ENCODE results near the gene KLHDC7A.

Gene KLHDC7A

GRCh38 chr1:18484721-18485120, 4.0 kb downstream of the KLHDC7A start:
- DNase-seq, result no peak
- Mint-ChIP-seq H3K27me3 (peaks cover 33% of the 10 kb centered on the region), H3K9me3 (peaks cover 0 to 5% of the 10 kb centered on the region in 2 donors)

GRCh38 chr1:18485227-18485626, 4.5 kb downstream of the KLHDC7A start:
- DNase-seq (no peak), ATAC-seq (no peak)
- H3K9me3 Mint-ChIP-seq, result peaks cover 0 to 7% of the 10 kb centered on the region in 2 donors
- no peak overlapping the region for H3K27ac Mint-ChIP-seq
- no peaks in the 10 kb centered on the region for H3K4me1 Mint-ChIP-seq
- no peak overlapping the region for H3K4me3 Mint-ChIP-seq
- peaks cover 38% of the 10 kb centered on the region for H3K27me3 Mint-ChIP-seq

More at GRCh38 chr1:18484721-18485120, 4.0 kb downstream of the KLHDC7A start:
- H3K4me3 Mint-ChIP-seq, result no peak overlapping the region
- H3K27ac Mint-ChIP-seq, result no peak overlapping the region
- no peak for ATAC-seq
- H3K4me1 Mint-ChIP-seq, result peaks cover 4% of the 10 kb centered on the region

DNA sequence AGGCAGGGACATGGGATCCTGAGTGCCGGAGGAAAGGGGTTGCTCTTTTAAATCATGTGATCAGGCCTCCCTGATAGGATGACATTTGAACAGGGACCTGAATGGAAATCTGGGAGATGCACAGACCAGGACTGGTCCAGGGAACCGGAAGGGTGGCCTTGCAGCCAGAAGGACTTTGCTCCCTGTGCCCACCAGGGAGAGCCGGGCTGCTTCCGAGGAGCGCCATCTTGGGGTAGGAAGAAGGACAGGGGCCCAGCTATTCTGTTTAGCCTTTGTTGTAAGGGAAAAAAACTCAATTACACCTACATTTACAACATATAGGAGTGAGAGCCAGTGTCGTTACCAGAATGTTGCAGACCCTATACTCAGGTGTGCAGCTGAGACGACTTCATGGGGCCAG, 5.5 kb downstream of the KLHDC7A start:
- DNase-seq (no peak), ATAC-seq (no peak)
- no peak overlapping the region for H3K4me3 Mint-ChIP-seq
- peaks cover 47% of the 10 kb centered on the region for H3K27me3 Mint-ChIP-seq
- no peaks in the 10 kb centered on the region for H3K4me1 Mint-ChIP-seq
- no peak overlapping the region for H3K27ac Mint-ChIP-seq
- H3K9me3 Mint-ChIP-seq, result peaks cover 0 to 7% of the 10 kb centered on the region in 2 donors

GRCh38 chr1:18489417-18490143, 8.8 kb downstream of the KLHDC7A start:
- Mint-ChIP-seq H3K4me3 (no peak overlapping the region), H3K27me3 (peaks cover 49% of the 10 kb centered on the region), H3K27ac (no peak overlapping the region), H3K4me1 (no peaks in the 10 kb centered on the region), H3K9me3 (peaks cover 0 to 7% of the 10 kb centered on the region in 2 donors)
- no peak for DNase-seq
- ATAC-seq, result no peak

DNA sequence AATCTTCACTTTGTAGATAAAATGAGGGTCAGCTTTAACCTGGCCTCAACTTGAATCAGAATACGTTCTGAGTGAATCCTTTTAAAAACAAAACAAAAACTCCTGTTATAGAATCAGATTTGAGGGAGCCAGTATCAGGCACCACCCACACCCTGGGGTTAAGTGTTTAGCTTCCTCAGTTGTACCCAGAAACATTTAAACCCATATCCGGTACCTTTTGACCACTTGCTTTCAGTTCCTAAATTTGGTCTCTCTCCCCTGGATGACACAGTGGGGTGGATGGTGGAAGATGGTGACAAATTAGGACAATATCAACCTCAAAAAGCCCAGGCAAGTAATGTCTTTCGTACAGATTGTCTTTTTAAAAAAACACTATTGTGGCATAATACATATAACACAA, 10.4 kb downstream of the KLHDC7A start:
- Mint-ChIP-seq H3K27me3 (peaks cover 37% of the 10 kb centered on the region), H3K27ac (no peak overlapping the region), H3K4me3 (no peak overlapping the region), H3K4me1 (no peaks in the 10 kb centered on the region), H3K9me3 (peaks cover 0 to 7% of the 10 kb centered on the region in 2 donors)
- ATAC-seq, result no peak
- no peak for DNase-seq

DNA sequence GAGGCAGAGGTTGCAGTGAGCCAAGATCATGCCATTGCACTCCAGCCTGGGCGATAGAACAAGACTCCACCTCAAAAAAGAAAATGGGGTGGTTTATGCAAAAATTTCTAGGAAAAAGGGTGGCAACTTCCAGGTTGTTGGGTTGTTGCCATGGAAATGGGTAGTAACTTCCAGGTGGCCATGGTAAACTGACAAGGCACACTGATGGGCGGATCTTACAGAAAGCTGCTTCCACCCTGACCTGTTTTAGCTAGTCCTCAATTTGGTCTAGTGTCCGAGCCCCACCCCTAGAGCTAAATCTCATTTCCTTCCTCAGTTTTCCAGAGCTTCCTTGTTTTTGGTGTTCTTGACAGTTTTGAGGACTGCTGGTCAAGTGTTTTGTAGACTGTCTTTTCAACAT, 13.6 kb downstream of the KLHDC7A start:
- H3K4me1 Mint-ChIP-seq, result no peaks in the 10 kb centered on the region
- peaks cover 0 to 7% of the 10 kb centered on the region in 2 donors for H3K9me3 Mint-ChIP-seq
- H3K27me3 Mint-ChIP-seq, result peaks cover 38% of the 10 kb centered on the region
- ATAC-seq, result no peak
- no peak overlapping the region for H3K27ac Mint-ChIP-seq
- H3K4me3 Mint-ChIP-seq, result no peak overlapping the region
- DNase-seq, result no peak

DNA sequence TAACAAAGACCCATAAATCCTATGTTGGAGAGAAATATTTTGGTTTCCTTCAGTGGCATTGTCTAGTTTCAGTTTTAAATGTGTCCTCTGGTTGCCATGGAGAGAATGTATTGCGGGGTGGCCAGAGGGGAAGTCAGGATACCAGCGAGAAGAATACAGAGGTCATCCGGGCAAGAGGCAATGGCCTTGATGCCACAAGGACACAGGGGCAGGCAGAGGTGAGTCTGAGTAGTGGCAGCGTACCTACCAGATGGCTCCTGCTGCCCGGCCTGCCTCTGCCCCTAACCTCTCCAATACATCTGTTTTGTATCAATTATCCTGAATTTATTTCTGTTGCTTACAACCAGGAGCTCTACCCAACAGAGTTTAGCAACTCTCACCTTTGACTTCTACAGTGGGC, 14.9 kb downstream of the KLHDC7A start:
- H3K27me3 Mint-ChIP-seq, result peaks cover 39% of the 10 kb centered on the region
- DNase-seq (no peak), ATAC-seq (no peak)
- no peaks in the 10 kb centered on the region for H3K4me1 Mint-ChIP-seq
- no peak overlapping the region for H3K4me3 Mint-ChIP-seq
- no peak overlapping the region for H3K27ac Mint-ChIP-seq
- no peaks in the 10 kb centered on the region for H3K9me3 Mint-ChIP-seq

- H3K9me3 Mint-ChIP-seq, result no peaks in the 10 kb centered on the region
- ATAC-seq, result no peak
- H3K27me3 Mint-ChIP-seq, result peaks cover 38% of the 10 kb centered on the region
- H3K4me3 Mint-ChIP-seq, result no peak overlapping the region
- H3K27ac Mint-ChIP-seq, result no peak overlapping the region
- no peaks in the 10 kb centered on the region for H3K4me1 Mint-ChIP-seq
- no peak for DNase-seq
These were observed 15.3 kb downstream of the KLHDC7A start for GRCh38 chr1:18496056-18496455.

DNA sequence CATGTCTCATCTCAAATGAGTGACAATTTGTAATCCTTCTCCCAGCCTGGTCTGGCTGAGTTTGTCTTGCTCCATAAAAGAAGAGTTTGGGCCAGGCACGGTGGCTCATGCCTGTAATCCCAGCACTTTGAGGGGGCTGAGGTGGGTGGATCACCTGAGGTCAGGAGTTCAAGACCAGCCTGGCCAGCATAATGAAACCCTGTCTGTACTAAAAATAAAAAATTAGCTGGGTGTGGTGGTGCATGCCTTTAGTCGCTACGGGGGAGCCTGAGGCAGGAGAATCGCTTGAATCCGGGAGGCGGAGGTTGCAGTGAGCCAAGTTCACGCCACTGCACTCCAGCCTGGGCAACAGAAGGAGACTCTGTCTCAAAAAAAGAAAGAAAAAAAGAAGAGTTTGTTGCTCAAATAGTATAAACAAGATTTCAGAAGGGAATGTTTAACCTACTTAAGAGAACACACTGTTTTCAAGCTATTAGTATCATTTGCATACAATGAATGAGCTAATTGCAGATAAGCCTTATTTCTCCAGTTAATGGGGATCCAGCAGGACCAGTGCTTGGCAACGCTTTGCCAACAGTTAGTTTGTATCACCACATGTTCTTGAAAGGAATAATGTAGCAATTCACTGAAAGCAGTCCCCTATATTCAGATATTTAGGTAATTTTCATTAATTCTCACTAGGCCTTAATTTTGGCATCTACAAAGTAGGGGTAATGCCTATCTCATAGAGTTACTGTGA, 15.9 kb downstream of the KLHDC7A start:
- Mint-ChIP-seq H3K9me3 (no peaks in the 10 kb centered on the region), H3K4me1 (no peaks in the 10 kb centered on the region), H3K27me3 (peaks cover 39% of the 10 kb centered on the region), H3K4me3 (no peak overlapping the region), H3K27ac (no peak overlapping the region)
- no peak for ATAC-seq
- no peak for DNase-seq

GRCh38 chr1:18501833-18502232, 21.1 kb downstream of the KLHDC7A start:
- no peak overlapping the region for H3K27ac Mint-ChIP-seq
- H3K4me3 Mint-ChIP-seq, result no peak overlapping the region
- H3K9me3 Mint-ChIP-seq, result no peaks in the 10 kb centered on the region
- H3K4me1 Mint-ChIP-seq, result no peaks in the 10 kb centered on the region
- peaks cover 37% of the 10 kb centered on the region for H3K27me3 Mint-ChIP-seq
- DNase-seq, result no peak
- no peak for ATAC-seq

- DNase-seq (no peak), ATAC-seq (no peak)
- no peaks in the 10 kb centered on the region for H3K9me3 Mint-ChIP-seq
- no peaks in the 10 kb centered on the region for H3K4me1 Mint-ChIP-seq
- no peak overlapping the region for H3K4me3 Mint-ChIP-seq
- H3K27ac Mint-ChIP-seq, result peak overlapping the region in 1 of 2 donors; percentile 3
- H3K27me3 Mint-ChIP-seq, result peaks cover 22% of the 10 kb centered on the region
These were observed 23.9 kb downstream of the KLHDC7A start for GRCh38 chr1:18504609-18505008.

GRCh38 chr1:18505666-18506065, 24.9 kb downstream of the KLHDC7A start:
- H3K27ac Mint-ChIP-seq, result no peak overlapping the region
- DNase-seq, result no peak
- no peaks in the 10 kb centered on the region for H3K9me3 Mint-ChIP-seq
- peaks cover 12% of the 10 kb centered on the region for H3K27me3 Mint-ChIP-seq
- H3K4me3 Mint-ChIP-seq, result no peak overlapping the region
- no peaks in the 10 kb centered on the region for H3K4me1 Mint-ChIP-seq
- ATAC-seq, result no peak

- DNase-seq, result no peak
- no peak for ATAC-seq
- Mint-ChIP-seq H3K4me3 (no peak overlapping the region), H3K4me1 (no peaks in the 10 kb centered on the region), H3K27ac (no peak overlapping the region), H3K9me3 (peaks cover 0 to 6% of the 10 kb centered on the region in 2 donors), H3K27me3 (peaks cover 11% of the 10 kb centered on the region)
These were observed 27.4 kb downstream of the KLHDC7A start for GRCh38 chr1:18508084-18508483.

- Mint-ChIP-seq H3K27me3 (peaks cover 13% of the 10 kb centered on the region), H3K4me3 (no peak overlapping the region), H3K27ac (no peak overlapping the region), H3K9me3 (peaks cover 15 to 26% of the 10 kb centered on the region in 2 donors), H3K4me1 (no peaks in the 10 kb centered on the region)
- DNase-seq, result no peak
- no peak for ATAC-seq
These were observed 30.6 kb downstream of the KLHDC7A start for GRCh38 chr1:18511149-18511873.

- Mint-ChIP-seq H3K4me3 (no peak overlapping the region), H3K27ac (no peak overlapping the region), H3K4me1 (no peaks in the 10 kb centered on the region), H3K9me3 (peaks cover 15 to 26% of the 10 kb centered on the region in 2 donors), H3K27me3 (peaks cover 13% of the 10 kb centered on the region)
- ATAC-seq (no peak), DNase-seq (no peak)
These were observed 31.1 kb downstream of the KLHDC7A start for GRCh38 chr1:18511874-18512150.

DNA sequence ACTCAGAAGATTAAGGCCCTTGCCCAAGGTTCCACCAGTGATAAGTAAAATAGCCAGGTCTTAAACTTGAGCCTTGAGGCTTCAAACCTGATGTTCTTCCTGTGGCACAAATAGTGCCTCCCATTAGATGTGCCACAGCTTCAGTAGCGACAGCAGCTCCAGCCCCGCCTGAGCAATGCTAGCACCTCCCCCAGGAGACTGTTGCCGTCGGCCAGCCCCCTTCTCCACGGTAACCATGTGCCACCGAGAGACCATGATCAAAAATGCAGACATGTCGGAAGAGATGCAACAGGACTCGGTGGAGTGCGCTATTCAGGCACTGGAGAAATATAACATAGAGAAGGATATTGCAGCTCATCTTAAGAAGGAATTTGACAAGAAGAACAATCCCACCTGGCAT, 32.2 kb downstream of the KLHDC7A start:
- Mint-ChIP-seq H3K27ac (no peak overlapping the region), H3K4me3 (no peak overlapping the region)
- no peak for ATAC-seq

More for the DNA sequence above, 32.2 kb downstream of the KLHDC7A start:
- Mint-ChIP-seq H3K27me3 (peaks cover 13% of the 10 kb centered on the region), H3K9me3 (peaks cover 20 to 26% of the 10 kb centered on the region in 2 donors), H3K4me1 (no peaks in the 10 kb centered on the region)
- no peak for DNase-seq

Data from stimulated activated naive CD8-positive, alpha-beta T cell treated with anti-CD3 and anti-CD28 coated beads, Interleukin-15, amount 100 ng/mL, for 72 hours (primary cell).